Measurements from ENCODE around the gene SPSB1. TPM values are rescaled to one million over a fixed set of nuclear protein-coding genes. Genes with fewer than 3 reads are reported as not detected.

The SPSB1 gene
- total and polyA plus RNA-seq, 8 donors, result 2.3 to 28.7 (median 14.9) TPM

- peak overlapping the region; percentile 82 to 98 (median 93) for H3K27ac ChIP-seq
- DNase-seq, result peak; percentile 75 to 90
- H3K4me1 ChIP-seq, result peaks cover 27 to 66% (median 44%) of the 10 kb centered on the region in 4 donors
- no peaks in the 10 kb centered on the region for H3K27me3 ChIP-seq
- H3K36me3 ChIP-seq, result no peaks in the 10 kb centered on the region
- TF ChIP-seq POLR2AphosphoS5 (IDR thresholded peaks at IDR 0.05), result no peak
- TF ChIP-seq EP300 (IDR thresholded peaks at IDR 0.05), result no peak
- TF ChIP-seq, protein P1, sequence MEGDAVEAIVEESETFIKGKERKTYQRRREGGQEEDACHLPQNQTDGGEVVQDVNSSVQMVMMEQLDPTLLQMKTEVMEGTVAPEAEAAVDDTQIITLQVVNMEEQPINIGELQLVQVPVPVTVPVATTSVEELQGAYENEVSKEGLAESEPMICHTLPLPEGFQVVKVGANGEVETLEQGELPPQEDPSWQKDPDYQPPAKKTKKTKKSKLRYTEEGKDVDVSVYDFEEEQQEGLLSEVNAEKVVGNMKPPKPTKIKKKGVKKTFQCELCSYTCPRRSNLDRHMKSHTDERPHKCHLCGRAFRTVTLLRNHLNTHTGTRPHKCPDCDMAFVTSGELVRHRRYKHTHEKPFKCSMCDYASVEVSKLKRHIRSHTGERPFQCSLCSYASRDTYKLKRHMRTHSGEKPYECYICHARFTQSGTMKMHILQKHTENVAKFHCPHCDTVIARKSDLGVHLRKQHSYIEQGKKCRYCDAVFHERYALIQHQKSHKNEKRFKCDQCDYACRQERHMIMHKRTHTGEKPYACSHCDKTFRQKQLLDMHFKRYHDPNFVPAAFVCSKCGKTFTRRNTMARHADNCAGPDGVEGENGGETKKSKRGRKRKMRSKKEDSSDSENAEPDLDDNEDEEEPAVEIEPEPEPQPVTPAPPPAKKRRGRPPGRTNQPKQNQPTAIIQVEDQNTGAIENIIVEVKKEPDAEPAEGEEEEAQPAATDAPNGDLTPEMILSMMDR (IDR thresholded peaks at IDR 0.05), result no peak
- TF ChIP-seq POLR2A (IDR thresholded peaks at IDR 0.05), result no peak
- intact Hi-C loops (cut with DNase I; ENCODE audit: low total_unique reads), result no loop called here
- peak overlapping the region; percentile 77 to 97 (median 92) for H3K4me3 ChIP-seq
- WGBS, 5 donors, result 4 to 13% (median 9%) methylated on average over 12 to 13 of the region's 13 CpGs
- H3K9me3 ChIP-seq, result peaks cover 4 to 20% (median 16%) of the 10 kb centered on the region in 4 donors
These were observed 757 bp upstream of the SPSB1 start for GRCh38 chr1:9291914-9292360.

DNA sequence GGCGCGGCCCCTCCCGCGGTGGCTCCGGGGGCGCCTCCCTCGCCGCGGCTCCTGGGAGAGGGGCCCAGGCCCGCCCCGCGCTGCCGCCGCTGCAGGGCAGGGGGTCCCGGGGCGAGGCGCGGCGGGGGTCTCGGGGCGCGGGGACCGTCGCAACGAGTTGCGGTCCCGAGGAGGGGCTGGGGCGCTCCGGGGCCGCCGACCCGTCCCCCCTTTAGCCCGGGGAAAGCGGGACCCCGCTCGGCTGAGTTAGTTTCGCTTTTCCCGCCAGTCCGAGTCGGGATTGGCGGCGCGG, 493 bp downstream of the SPSB1 start:
- 0 to 3% (median 0%) methylated on average over 11 to 41 of the region's 43 CpGs; no CpG with 5 or more reads in 1 of the 5 donors for WGBS, 5 donors
- Histone ChIP-seq H3K4me3 (peak overlapping the region; percentile 77 to 97 (median 92)), H3K9me3 (peaks cover 1 to 10% (median 7%) of the 10 kb centered on the region in 4 donors), H3K27me3 (no peaks in the 10 kb centered on the region), H3K27ac (peak overlapping the region; percentile 82 to 98 (median 93)), H3K36me3 (no peaks in the 10 kb centered on the region), H3K4me1 (peaks cover 27 to 76% (median 46%) of the 10 kb centered on the region in 4 donors)
- intact Hi-C loops (cut with DNase I; ENCODE audit: low total_unique reads), result no loop called here
- DNase-seq, result no peak
- TF ChIP-seq, protein P1 (IDR thresholded peaks at IDR 0.05), result no peak
- TF ChIP-seq EP300 (IDR thresholded peaks at IDR 0.05), result no peak
- no peak for TF ChIP-seq POLR2AphosphoS5 (IDR thresholded peaks at IDR 0.05)
- TF ChIP-seq POLR2A (IDR thresholded peaks at IDR 0.05), result no peak

DNA sequence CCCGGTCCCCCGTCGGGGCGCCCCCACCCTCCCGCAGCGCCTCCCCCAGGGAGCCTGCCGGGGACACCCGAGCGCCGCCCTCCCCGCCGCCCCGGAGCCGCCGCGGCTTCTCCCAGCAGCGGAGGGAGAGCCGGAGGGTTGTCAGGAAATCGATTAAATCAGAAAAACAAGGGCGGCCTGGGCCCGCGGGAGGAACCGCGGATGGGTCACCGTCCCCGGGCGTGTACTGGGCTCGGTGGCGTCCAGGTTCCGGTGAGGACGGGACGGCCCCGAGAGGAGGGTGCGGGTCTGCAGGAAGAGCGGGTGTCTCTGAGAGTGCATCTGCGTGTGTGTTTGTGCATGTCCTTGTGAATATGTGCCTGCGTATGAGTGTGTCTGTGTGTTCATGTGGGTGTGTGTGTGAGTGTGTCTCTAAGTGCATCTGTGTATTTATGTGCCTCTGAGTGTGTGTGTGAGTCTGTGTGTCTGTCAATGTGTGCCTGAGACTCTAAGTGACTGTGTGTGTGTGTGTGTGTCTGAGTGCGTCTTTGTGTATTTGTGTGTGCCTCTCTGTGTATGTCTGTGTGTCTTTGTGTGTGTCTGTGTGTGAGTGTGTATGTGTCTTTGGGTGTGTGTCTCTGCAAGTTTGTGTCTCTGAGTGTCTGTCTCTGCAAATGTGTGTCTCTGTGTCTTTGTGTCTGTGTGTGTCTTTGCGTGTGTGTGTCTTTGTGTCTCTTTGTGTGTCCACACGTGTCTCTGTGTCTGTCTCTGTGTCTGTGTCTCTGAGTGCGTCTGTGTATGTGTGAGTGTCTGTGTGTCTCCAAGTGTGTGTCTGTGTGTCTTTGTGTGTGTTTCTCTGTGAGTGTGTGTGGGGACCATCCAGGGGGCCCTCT, 1.1 kb downstream of the SPSB1 start:
- intact Hi-C loops (cut with DNase I; ENCODE audit: low total_unique reads), result no loop called here
- peak; percentile 33 to 75 for DNase-seq
- 4 to 8% (median 6%) methylated on average over 22 to 41 of the region's 41 CpGs for WGBS, 5 donors

GRCh38 chr1:9294405-9294773, 1.7 kb downstream of the SPSB1 start:
- WGBS, 5 donors, result 29 to 43% (median 34%) methylated on average over 6 of the region's 6 CpGs
- peak in 1 of 2 donors; percentile 60 for DNase-seq
- H3K4me3 ChIP-seq, result peak overlapping the region; percentile 77 to 97 (median 92)
- H3K4me1 ChIP-seq, result peaks cover 27 to 86% (median 46%) of the 10 kb centered on the region in 4 donors
- intact Hi-C loops (cut with DNase I; ENCODE audit: low total_unique reads), result no loop called here
- H3K36me3 ChIP-seq, result no peaks in the 10 kb centered on the region
- H3K27me3 ChIP-seq, result no peaks in the 10 kb centered on the region
- H3K9me3 ChIP-seq, result no peaks in the 10 kb centered on the region
- TF ChIP-seq, protein P1 (IDR thresholded peaks at IDR 0.05), result no peak
- peak in 1 of 3 donors; percentile 69 for TF ChIP-seq POLR2AphosphoS5 (IDR thresholded peaks at IDR 0.05)
- H3K27ac ChIP-seq, result peak overlapping the region in 4 of 5 donors; percentile 70 to 98 (median 94)

More for the DNA sequence above, 1.1 kb downstream of the SPSB1 start:
- H3K4me1 ChIP-seq, result peaks cover 27 to 82% (median 46%) of the 10 kb centered on the region in 4 donors
- H3K36me3 ChIP-seq, result no peaks in the 10 kb centered on the region
- TF ChIP-seq POLR2AphosphoS5 (IDR thresholded peaks at IDR 0.05), result no peak
- TF ChIP-seq, protein P1 (IDR thresholded peaks at IDR 0.05), result no peak
- no peak for TF ChIP-seq EP300 (IDR thresholded peaks at IDR 0.05)
- peak in 1 of 4 donors; percentile 13 for TF ChIP-seq POLR2A (IDR thresholded peaks at IDR 0.05)
- no peaks in the 10 kb centered on the region for H3K27me3 ChIP-seq
- H3K4me3 ChIP-seq, result peak overlapping the region; percentile 77 to 97 (median 92)
- peaks cover 0 to 5% (median 1%) of the 10 kb centered on the region in 4 donors for H3K9me3 ChIP-seq
- peak overlapping the region; percentile 82 to 98 (median 93) for H3K27ac ChIP-seq

Measured in stomach (tissue), 9 donors.